Measurements from ENCODE around the gene TNS3. TPM values are rescaled to one million over a fixed set of nuclear protein-coding genes. Genes with fewer than 3 reads are reported as not detected.

The TNS3 gene
- total and polyA plus RNA-seq, 10 of the 15 experiments (the other 5 are each of a cell fraction or from before 2014, with no cell fraction given), result 0.27 to 2.7 (median 0.79) TPM

- H3K4me2 ChIP-seq (ENCODE audit: control insufficient read depth, insufficient read depth), result no peak overlapping the region
- H3K79me2 ChIP-seq (ENCODE audit: control insufficient read depth, insufficient read depth, low read length), result no peaks in the 10 kb centered on the region
- no peak overlapping the region for H3K27ac ChIP-seq (ENCODE audit: control insufficient read depth, insufficient read depth)
- POLR2A ChIA-PET, result no interaction called here
- no peaks in the 10 kb centered on the region; the same call in 1 of the 2 replicates for H3K4me1 ChIP-seq (ENCODE audit: control insufficient read depth, insufficient read depth, low read length)
- CTCF ChIA-PET, result no interaction called here
- H3K36me3 ChIP-seq (ENCODE audit: control insufficient read depth in 2 of 2, insufficient read depth in 2 of 2, low read length in 1 of 2), result no peaks in the 10 kb centered on the region
- TF ChIP-seq HDGF (IDR thresholded peaks at IDR 0.05), result no peak
- TF ChIP-seq EP300 (IDR thresholded peaks at IDR 0.05; ENCODE audit: borderline replicate concordance in 1 of 2, control insufficient read depth in 1 of 2, low read depth in 2 of 2, low read length in 2 of 2), result no peak
- no peak for TF ChIP-seq BCL11A (IDR thresholded peaks at IDR 0.05; ENCODE audit: low read depth, low read length)
- no peak for TF ChIP-seq RAD21 (IDR thresholded peaks at IDR 0.05; ENCODE audit: insufficient read depth, low read depth, low read length)
- TF ChIP-seq ZNF207 (IDR thresholded peaks at IDR 0.05; ENCODE audit: borderline replicate concordance), result no peak
- TF ChIP-seq BCL3 (IDR thresholded peaks at IDR 0.05; ENCODE audit: borderline replicate concordance, insufficient read depth, low read depth, low read length, poor library complexity, severe bottlenecking), result no peak
- TF ChIP-seq NFYA (IDR thresholded peaks at IDR 0.05; ENCODE audit: borderline replicate concordance, low read depth, low read length), result no peak
- TF ChIP-seq BMI1 (IDR thresholded peaks at IDR 0.05; ENCODE audit: borderline replicate concordance), result no peak
- TF ChIP-seq NFYB (IDR thresholded peaks at IDR 0.05; ENCODE audit: insufficient read depth, low read depth, low read length), result no peak
- no peak for TF ChIP-seq TARDBP (IDR thresholded peaks at IDR 0.05; ENCODE audit: borderline replicate concordance)
- no peak for TF ChIP-seq CREM (IDR thresholded peaks at IDR 0.05; ENCODE audit: low read depth)
- no peak for TF ChIP-seq IRF4 (IDR thresholded peaks at IDR 0.05; ENCODE audit: low read depth, low read length)
- no peak for TF ChIP-seq RB1 (IDR thresholded peaks at IDR 0.05; ENCODE audit: borderline replicate concordance)
- TF ChIP-seq SUZ12 (IDR thresholded peaks at IDR 0.05; ENCODE audit: unreplicated experiment), result no peak
- TF ChIP-seq HDAC6 (IDR thresholded peaks at IDR 0.05; ENCODE audit: unreplicated experiment), result no peak
- no peak for TF ChIP-seq HDAC2 (IDR thresholded peaks at IDR 0.05)
- TF ChIP-seq ATF3 (IDR thresholded peaks at IDR 0.05; ENCODE audit: borderline replicate concordance, extremely low read depth, low read depth, low read length), result no peak
- TF ChIP-seq KAT2A (conservative IDR thresholded peaks at IDR 0.05; ENCODE audit: control insufficient read depth, low read depth, low read length), result no peak
- TF ChIP-seq ZBTB11 (CRISPR knock-in tag; IDR thresholded peaks at IDR 0.05), result no peak
- H3K4me3 ChIP-seq, result no peak overlapping the region
- no TSS peak for BruUV-seq (replicated peaks)
- in situ Hi-C loops (cut with MboI) (no loop called here), intact Hi-C loops (cut with micrococcal nuclease; ENCODE audit: unreplicated experiment) (no loop called here)
- H3K9ac ChIP-seq (ENCODE audit: control insufficient read depth, insufficient read depth, low read length), result no peak overlapping the region
- no peak for ATAC-seq
- H4K20me1 ChIP-seq (ENCODE audit: control insufficient read depth, insufficient read depth), result no peaks in the 10 kb centered on the region
- H2AFZ ChIP-seq (ENCODE audit: control insufficient read depth, low read depth, low read length), result no peak overlapping the region
- 59% methylated on average over 11 of the region's 11 CpGs for WGBS (ENCODE audit: insufficient coverage, insufficient replicate concordance, low lambda C conversion rate, missing lambda C conversion rate)
- no peak for FAIRE-seq
- H3K9me3 ChIP-seq (replicated peaks; ENCODE audit: control insufficient read depth, insufficient read depth, low read length), result no peaks in the 10 kb centered on the region
- RAD21 ChIA-PET (ENCODE audit: unreplicated experiment), result no interaction called here
- H3K27me3 ChIP-seq (replicated peaks in 1 of 2; ENCODE audit: control insufficient read depth in 2 of 2, insufficient read depth in 2 of 2, low read length in 1 of 2), result no peaks in the 10 kb centered on the region; a peak in 1 of 4 replicates
- SMC1A ChIA-PET (ENCODE audit: uncharacterized antibody, unreplicated experiment), result no interaction called here
- DNase-seq (ENCODE audit: low read depth, low spot score), result no peak
These were observed 221.5 kb downstream of the TNS3 start for GRCh38 chr7:47360301-47360900.

All from GM12878 (cell line).